Heart left ventricle (tissue), 16 donors: ENCODE results near the gene LYRM4. TPM values are rescaled to one million over a fixed set of nuclear protein-coding genes. Genes with fewer than 3 reads are reported as not detected.

Experiments
- ATAC-seq, 4 donors: fragments of 200-7000 bp; cut with Tn5 transposase; one replicate each; pipeline ENCODE4 v1.9.1; 2020 to 2022; ENCODE audit warnings: moderate library complexity in 4 of 4, mild to moderate bottlenecking in 3 of 4, moderate number of reproducible peaks in 1 of 4
- DNase-seq, 5 donors: peaks; one replicate each; pipeline ENCODE4 v3.0.0-alpha.2; 2020
- H3K27ac ChIP-seq, 12 donors: fragments of 200-600 bp; sonication (generic) in 4 of 12; one replicate each; pipeline versions ENCODE4 v1.5.0 to v1.8.0; 2016 to 2022; ENCODE audit warnings: mild to moderate bottlenecking in 2 of 12
- H3K27me3 ChIP-seq, 9 donors: fragments of 200-600 bp; sonication (generic) in 2 of 9; one replicate each; pipeline versions ENCODE4 v1.5.1 to v1.8.0; 2016 to 2022; ENCODE audit warnings: mild to moderate bottlenecking in 3 of 9
- H3K36me3 ChIP-seq, 9 donors: fragments of 200-600 bp; sonication (generic) in 2 of 9; one replicate each; pipeline versions ENCODE4 v1.5.0 to v1.8.0; 2018 to 2022; ENCODE audit warnings: mild to moderate bottlenecking in 2 of 9
- H3K4me1 ChIP-seq, 12 donors: fragments of 200-600 bp; sonication (generic) in 4 of 12; one replicate each; pipeline versions ENCODE4 v1.5.0 to v1.8.0; 2016 to 2022; ENCODE audit warnings: mild to moderate bottlenecking in 3 of 12
- H3K4me3 ChIP-seq, 12 donors: fragments of 200-600 bp; sonication (generic) in 4 of 12; one replicate each; pipeline versions ENCODE4 v1.5.0 to v1.8.0; 2017 to 2022; ENCODE audit warnings: mild to moderate bottlenecking in 9 of 12, moderate library complexity in 4 of 12
- H3K9me3 ChIP-seq, 12 donors: fragments of 200-600 bp; sonication (generic) in 4 of 12; one replicate each; pipeline versions ENCODE4 v1.5.0 to v1.8.0; 2016 to 2022; ENCODE audit warnings: mild to moderate bottlenecking in 1 of 12
- CTCF ChIP-seq, 12 donors: fragments of 200-600 bp; sonication (generic) in 4 of 12; IDR thresholded peaks; one replicate each; pipeline versions ENCODE4 v1.5.0 to v1.8.0; 2018 to 2022; ENCODE audit warnings: antibody characterized with exemption in 12 of 12, mild to moderate bottlenecking in 5 of 12
- POLR2A ChIP-seq, 2 donors: fragments of 450-650 bp; IDR thresholded peaks; one replicate each; pipeline ENCODE4 v1.6.1; 2017; ENCODE audit warnings: antibody characterized with exemption in 2 of 2, mild to moderate bottlenecking in 2 of 2, moderate library complexity in 2 of 2
- WGBS, 4 donors: extraction: QIAGEN DNeasy Blood & Tissue Kit in 2 of 4; methylation state at CpG; one replicate each; pipeline versions ENCODE4 v1.1.5 to v1.1.7; 2013 to 2018; 5-methylcytosine and 5-hydroxymethylcytosine counted together
- intact Hi-C, 10 donors: fragments of 100-400 bp; cut with DNase I; formaldehyde crosslinking; loops; one replicate each; pipeline versions ENCODE4 v1.11.1 to v1.14.2; 2022
- polyA plus RNA-seq, 2 donors: library from polyadenylated mRNA; stranded (reverse); fragments of 200-250 nt; gene quantifications; one replicate each; pipeline ENCODE4 v1.2.3, GENCODE V29; 2013
- total RNA-seq, 9 donors: library from RNA; depleted of rRNA in 2 of 9; stranded (reverse); fragments of >200 nt in 2 of 9; fragmentation: NEBNext Ultra II Directional in 3 of 9; extraction: Animal tissue kit (Norgen Biotek cat#: 25700) in 3 of 9; gene quantifications; one replicate each; pipeline versions ENCODE4 v1.1.0 to v1.2.4, GENCODE V29; 2016 to 2023
- donor health status: ischemic (EF 13 %, LVEDD 7.1; RV severe dilation, severe dysfunction).
- donor health status: healthy with polysubstance abuse.
- donor health status: DM: no; HTN: yes; CAD: no.
- donor health status: DM: no; HTN: no; CAD: no.
- donor health status: ischemic (EF 25% LVEDD 6.9; RV normal size, moderate dysfunction).
- donor health status: ischemic (EF 25% LVEDD 5.7; RV mildly dilated, moderate dysfunction).
- donor health status: healthy.
- donor health status: DM: yes; HTN: yes; CAD: no.
- donor health status: ischemic (EF 35%, LVEDD 5.7; RV mildly dilated, moderate dysfunction).
- donor health status: nonischemic (EF 11% LVEDD 7.7; RV severe dilation, severe dysfunction).
- donor health status: DM: yes; HTN: yes; CAD: no.
- donor health status: PGD.
- donor health status: ischemic (EF 29% LVEDD 5.4; RV normal size, mild dysfunction).
- donor health status: nonischemic (EF 23%, LVEDD 6.1; RV moderate dilation, normal function).

The LYRM4 gene
- total and polyA plus RNA-seq, 11 donors, result 18.8 to 39.7 (median 21.3) TPM

- TF ChIP-seq POLR2A (IDR thresholded peaks at IDR 0.05) (no peak), CTCF (IDR thresholded peaks at IDR 0.05) (no peak)
- H3K27ac ChIP-seq, result peak overlapping the region in 3 of 12 donors; percentile 4 to 16 (median 9)
- no peaks in the 10 kb centered on the region for H3K36me3 ChIP-seq
- peaks cover 0 to 15% (median 0%) of the 10 kb centered on the region in 12 donors for H3K4me1 ChIP-seq
- ATAC-seq (peak in 2 of 4 donors; percentile 70 to 87), DNase-seq (no peak)
- intact Hi-C loops, result loop anchor here in 1 of 10 donors (5.0 kb wide), 1 partner anchor 79 kb away; no protein-coding TSS in a partner anchor
- H3K27me3 ChIP-seq, result no peaks in the 10 kb centered on the region
- WGBS, 4 donors, result 55 to 69% (median 67%) methylated on average over 6 of the region's 6 CpGs
- H3K9me3 ChIP-seq, result no peaks in the 10 kb centered on the region
- no peak overlapping the region for H3K4me3 ChIP-seq
Measured at GRCh38 chr6:5223309-5223708, 37.4 kb downstream of the LYRM4 start.

DNA sequence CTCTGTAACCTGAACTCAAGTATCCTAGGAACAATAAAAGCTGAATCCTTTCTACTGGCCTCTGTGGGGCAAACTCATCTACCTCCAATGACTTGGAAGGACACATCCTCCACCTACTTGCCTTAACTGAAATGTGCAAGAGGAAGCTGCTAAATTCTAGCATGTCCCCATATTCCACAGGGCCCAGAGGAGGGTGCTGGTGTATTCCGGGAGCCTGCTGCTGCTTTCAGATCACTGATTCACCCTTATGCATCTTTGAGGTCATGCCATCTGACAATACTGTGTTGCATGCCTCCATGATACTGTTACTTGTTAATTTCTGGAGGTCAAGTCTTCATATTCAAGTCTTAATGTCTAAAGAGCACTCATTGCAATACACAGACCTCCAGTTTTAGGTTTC is 40.3 kb downstream of the LYRM4 start:
- DNase-seq (no peak), ATAC-seq (no peak)
- H3K36me3 ChIP-seq, result peaks cover 0 to 7% (median 0%) of the 10 kb centered on the region in 9 donors
- no peak overlapping the region for H3K4me3 ChIP-seq
- TF ChIP-seq CTCF (IDR thresholded peaks at IDR 0.05) (no peak), POLR2A (IDR thresholded peaks at IDR 0.05) (no peak)
- intact Hi-C loops, result loop anchor here in 1 of 10 donors (5.0 kb wide), 1 partner anchor 82 kb away; no protein-coding TSS in a partner anchor
- H3K9me3 ChIP-seq, result no peaks in the 10 kb centered on the region
- peaks cover 0 to 11% (median 0%) of the 10 kb centered on the region in 12 donors for H3K4me1 ChIP-seq
- H3K27ac ChIP-seq, result no peak overlapping the region
- WGBS, 4 donors, result 96 to 100% (median 98%) methylated on average over 1 of the region's 1 CpG
- H3K27me3 ChIP-seq, result no peaks in the 10 kb centered on the region

GRCh38 chr6:5219011-5219691 is 41.6 kb downstream of the LYRM4 start:
- Histone ChIP-seq H3K4me3 (no peak overlapping the region), H3K36me3 (peaks cover 0 to 9% (median 0%) of the 10 kb centered on the region in 9 donors), H3K4me1 (peaks cover 0 to 17% (median 7%) of the 10 kb centered on the region in 12 donors), H3K27me3 (no peaks in the 10 kb centered on the region), H3K9me3 (no peaks in the 10 kb centered on the region), H3K27ac (no peak overlapping the region)
- TF ChIP-seq CTCF (IDR thresholded peaks at IDR 0.05) (no peak), POLR2A (IDR thresholded peaks at IDR 0.05) (no peak)
- intact Hi-C loops, result loop anchor here in 8 of 10 donors (5.0 to 10.0 kb wide), 9 partner anchors 74 to 186 kb away; no protein-coding TSS in a partner anchor
- WGBS, 4 donors, result 84 to 90% (median 87%) methylated on average over 5 of the region's 5 CpGs
- ATAC-seq (no peak), DNase-seq (no peak)

GRCh38 chr6:5217356-5217755 is 43.4 kb downstream of the LYRM4 start:
- H3K27ac ChIP-seq, result no peak overlapping the region
- no peaks in the 10 kb centered on the region for H3K9me3 ChIP-seq
- WGBS, 4 donors, result 88 to 97% (median 90%) methylated on average over 2 of the region's 2 CpGs
- H3K4me3 ChIP-seq, result no peak overlapping the region
- DNase-seq (no peak), ATAC-seq (no peak)
- H3K27me3 ChIP-seq, result no peaks in the 10 kb centered on the region
- H3K36me3 ChIP-seq, result peaks cover 0 to 9% (median 3%) of the 10 kb centered on the region in 9 donors
- TF ChIP-seq CTCF (IDR thresholded peaks at IDR 0.05) (no peak), POLR2A (IDR thresholded peaks at IDR 0.05) (no peak)
- H3K4me1 ChIP-seq, result peaks cover 0 to 29% (median 12%) of the 10 kb centered on the region in 12 donors
- intact Hi-C loops, result loop anchor here in 8 of 10 donors (5.0 to 10.0 kb wide), 9 partner anchors 73 to 187 kb away; no protein-coding TSS in a partner anchor
